ENCODE data around the gene ZDHHC20. TPM values are rescaled to one million over a fixed set of nuclear protein-coding genes. Genes with fewer than 3 reads are reported as not detected.

Gene ZDHHC20
- total RNA-seq, 1 experiment from 2014 or later: 69.1 TPM

- H3K27ac Mint-ChIP-seq: no peak overlapping the region
- Histone ChIP-seq H2AFZ (ENCODE audit: low read length) (no peak overlapping the region), H4K20me1 (ENCODE audit: control insufficient read depth, insufficient read depth, insufficient read length) (no peaks in the 10 kb centered on the region), H4K91ac (ENCODE audit: insufficient read length, low read depth, low read length) (no peak overlapping the region), H2BK12ac (ENCODE audit: insufficient read length, low read depth, low read length) (no peak overlapping the region), H3K27ac (ENCODE audit: insufficient read length, low read depth, low read length) (no peak overlapping the region), H2BK120ac (ENCODE audit: low read depth, low read length, poor library complexity, severe bottlenecking) (no peak overlapping the region), H3K9me3 (ENCODE audit: control insufficient read depth, low read depth, low read length) (no peaks in the 10 kb centered on the region), H3K79me2 (ENCODE audit: insufficient read depth, low read length) (peaks cover 6% of the 10 kb centered on the region; the same call in 1 of the 2 replicates), H2AK5ac (ENCODE audit: insufficient read length, low read length) (no peak overlapping the region), H3K9ac (ENCODE audit: extremely low read depth, insufficient read length, low read length) (no peak overlapping the region), H3T11ph (ENCODE audit: low read length) (no peak overlapping the region), H2BK5ac (ENCODE audit: insufficient read length, low read length) (no peak overlapping the region), H3K79me1 (ENCODE audit: insufficient read depth, low read depth, low read length, poor library complexity, severe bottlenecking) (peaks cover 12% of the 10 kb centered on the region), H4K5ac (ENCODE audit: insufficient read length, low read depth, low read length) (no peak overlapping the region), H3K56ac (ENCODE audit: insufficient read length, low read depth, low read length) (no peak overlapping the region), H3K27me3 (ENCODE audit: insufficient read depth, low read length) (no peaks in the 10 kb centered on the region), H3K14ac (ENCODE audit: insufficient read depth, low read length) (no peak overlapping the region), H2BK20ac (ENCODE audit: low read depth, low read length, poor library complexity, severe bottlenecking) (no peak overlapping the region), H3K18ac (ENCODE audit: insufficient read length, low read depth, low read length) (no peak overlapping the region), H3K23ac (ENCODE audit: insufficient read length, low read depth, low read length) (no peak overlapping the region), H2BK15ac (ENCODE audit: low read depth, low read length) (no peak overlapping the region), H3K4me2 (ENCODE audit: insufficient read depth, insufficient read length, low read length) (no peak overlapping the region), H3K23me2 (ENCODE audit: insufficient read length, low read depth, low read length, poor library complexity, severe bottlenecking) (no peaks in the 10 kb centered on the region), H3K4me1 (ENCODE audit: insufficient read depth, low read length) (no peaks in the 10 kb centered on the region; the same call in 1 of the 2 replicates), H4K8ac (replicated peaks; ENCODE audit: insufficient read length, low read depth, low read length) (no peak overlapping the region), H3K4ac (ENCODE audit: low read depth, low read length) (no peak overlapping the region)
- H3K4me3 Mint-ChIP-seq: no peak overlapping the region
- no peaks in the 10 kb centered on the region for H3K27me3 Mint-ChIP-seq (ENCODE audit: low read depth)
- TF ChIP-seq, protein P1, sequence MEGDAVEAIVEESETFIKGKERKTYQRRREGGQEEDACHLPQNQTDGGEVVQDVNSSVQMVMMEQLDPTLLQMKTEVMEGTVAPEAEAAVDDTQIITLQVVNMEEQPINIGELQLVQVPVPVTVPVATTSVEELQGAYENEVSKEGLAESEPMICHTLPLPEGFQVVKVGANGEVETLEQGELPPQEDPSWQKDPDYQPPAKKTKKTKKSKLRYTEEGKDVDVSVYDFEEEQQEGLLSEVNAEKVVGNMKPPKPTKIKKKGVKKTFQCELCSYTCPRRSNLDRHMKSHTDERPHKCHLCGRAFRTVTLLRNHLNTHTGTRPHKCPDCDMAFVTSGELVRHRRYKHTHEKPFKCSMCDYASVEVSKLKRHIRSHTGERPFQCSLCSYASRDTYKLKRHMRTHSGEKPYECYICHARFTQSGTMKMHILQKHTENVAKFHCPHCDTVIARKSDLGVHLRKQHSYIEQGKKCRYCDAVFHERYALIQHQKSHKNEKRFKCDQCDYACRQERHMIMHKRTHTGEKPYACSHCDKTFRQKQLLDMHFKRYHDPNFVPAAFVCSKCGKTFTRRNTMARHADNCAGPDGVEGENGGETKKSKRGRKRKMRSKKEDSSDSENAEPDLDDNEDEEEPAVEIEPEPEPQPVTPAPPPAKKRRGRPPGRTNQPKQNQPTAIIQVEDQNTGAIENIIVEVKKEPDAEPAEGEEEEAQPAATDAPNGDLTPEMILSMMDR (conservative IDR thresholded peaks at IDR 0.05): no peak
- DNase-seq: no peak
- WGBS (ENCODE audit: extremely low coverage, insufficient read length, low lambda C conversion rate): no CpG with 5 or more reads among the region's 2 CpGs
- peaks cover 9 to 28% (median 25%) of the 10 kb centered on the region in 3 experiments for H3K36me3 Mint-ChIP-seq (ENCODE audit: insufficient read depth in 1 of 3, low read depth in 3 of 3)
- H3K9me3 Mint-ChIP-seq: peaks cover 11 to 27% of the 10 kb centered on the region in 2 experiments
- H3K4me1 Mint-ChIP-seq: peaks cover 15 to 17% of the 10 kb centered on the region in 2 experiments
Observed at GRCh38 chr13:21429211-21429610, 29.9 kb downstream of the ZDHHC20 start.
